Measurements from ENCODE around the gene PSMC3.

Gene PSMC3

DNA sequence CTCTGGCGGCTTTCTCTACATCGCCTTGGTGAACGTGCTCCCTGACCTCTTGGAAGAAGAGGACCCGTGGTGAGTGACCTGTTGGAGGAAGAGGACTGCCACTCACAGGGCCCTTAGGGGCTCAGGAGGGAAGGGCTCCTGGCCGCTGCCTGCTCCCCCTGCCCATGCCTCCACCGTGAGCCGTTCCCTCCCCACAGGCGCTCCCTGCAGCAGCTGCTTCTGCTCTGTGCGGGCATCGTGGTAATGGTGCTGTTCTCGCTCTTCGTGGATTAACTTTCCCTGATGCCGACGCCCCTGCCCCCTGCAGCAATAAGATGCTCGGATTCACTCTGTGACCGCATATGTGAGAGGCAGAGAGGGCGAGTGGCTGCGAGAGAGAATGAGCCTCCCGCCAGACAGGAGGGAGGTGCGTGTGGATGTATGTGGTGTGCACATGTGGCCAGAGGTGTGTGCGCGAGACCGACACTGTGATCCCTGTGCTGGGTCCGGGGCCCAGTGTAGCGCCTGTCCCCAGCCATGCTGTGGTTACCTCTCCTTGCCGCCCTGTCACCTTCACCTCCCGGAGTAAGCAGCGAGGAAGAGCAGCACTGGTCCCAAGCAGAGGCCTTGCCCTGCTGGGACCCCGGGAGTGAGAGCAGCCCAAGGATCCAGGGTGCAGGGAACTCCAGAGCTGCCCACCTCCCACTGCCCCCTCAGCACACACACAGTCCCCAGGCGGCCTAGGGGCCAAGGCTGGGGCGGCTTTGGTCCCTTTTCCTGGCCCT lies 11.0 kb downstream of the PSMC3 start:
- TF ChIP-seq, protein P1, sequence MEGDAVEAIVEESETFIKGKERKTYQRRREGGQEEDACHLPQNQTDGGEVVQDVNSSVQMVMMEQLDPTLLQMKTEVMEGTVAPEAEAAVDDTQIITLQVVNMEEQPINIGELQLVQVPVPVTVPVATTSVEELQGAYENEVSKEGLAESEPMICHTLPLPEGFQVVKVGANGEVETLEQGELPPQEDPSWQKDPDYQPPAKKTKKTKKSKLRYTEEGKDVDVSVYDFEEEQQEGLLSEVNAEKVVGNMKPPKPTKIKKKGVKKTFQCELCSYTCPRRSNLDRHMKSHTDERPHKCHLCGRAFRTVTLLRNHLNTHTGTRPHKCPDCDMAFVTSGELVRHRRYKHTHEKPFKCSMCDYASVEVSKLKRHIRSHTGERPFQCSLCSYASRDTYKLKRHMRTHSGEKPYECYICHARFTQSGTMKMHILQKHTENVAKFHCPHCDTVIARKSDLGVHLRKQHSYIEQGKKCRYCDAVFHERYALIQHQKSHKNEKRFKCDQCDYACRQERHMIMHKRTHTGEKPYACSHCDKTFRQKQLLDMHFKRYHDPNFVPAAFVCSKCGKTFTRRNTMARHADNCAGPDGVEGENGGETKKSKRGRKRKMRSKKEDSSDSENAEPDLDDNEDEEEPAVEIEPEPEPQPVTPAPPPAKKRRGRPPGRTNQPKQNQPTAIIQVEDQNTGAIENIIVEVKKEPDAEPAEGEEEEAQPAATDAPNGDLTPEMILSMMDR (IDR thresholded peaks at IDR 0.05; ENCODE audit: low read depth, low read length, poor library complexity, severe bottlenecking), result no peak
- no peak for TF ChIP-seq EZH2phosphoT487 (IDR thresholded peaks at IDR 0.05; ENCODE audit: borderline replicate concordance, low read length)

DNA sequence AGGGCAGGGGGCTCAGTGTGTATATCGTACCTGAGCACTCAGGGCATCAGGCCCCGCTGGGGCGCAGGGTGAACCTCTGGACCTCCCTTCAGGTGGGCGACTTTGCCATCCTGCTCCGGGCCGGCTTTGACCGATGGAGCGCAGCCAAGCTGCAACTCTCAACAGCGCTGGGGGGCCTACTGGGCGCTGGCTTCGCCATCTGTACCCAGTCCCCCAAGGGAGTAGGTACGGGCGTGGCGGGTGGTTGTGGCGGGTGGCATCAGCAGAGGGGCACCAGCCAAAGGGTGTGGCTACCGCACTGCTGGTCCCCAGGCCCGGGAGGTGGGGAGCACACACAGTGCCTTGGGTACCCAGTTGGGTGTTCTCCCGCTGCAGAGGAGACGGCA lies 11.6 kb downstream of the PSMC3 start:
- peaks cover 28% of the 10 kb centered on the region for H3K36me3 ChIP-seq (ENCODE audit: control insufficient read depth, low read length)
- H3K79me2 ChIP-seq (ENCODE audit: control insufficient read depth, low read length), result no peaks in the 10 kb centered on the region
- H3F3A ChIP-seq (ENCODE audit: control insufficient read depth, insufficient read depth), result 0 out of 2 replicates have a peak, but pooled peaks cover 2% of the 10 kb centered on the region
- H3K4me3 ChIP-seq (ENCODE audit: low read length), result no peak overlapping the region
- H3K4me1 ChIP-seq (ENCODE audit: control insufficient read depth, low read length), result no peaks in the 10 kb centered on the region
- TF ChIP-seq EZH2phosphoT487 (IDR thresholded peaks at IDR 0.05; ENCODE audit: borderline replicate concordance, low read length), result no peak
- TF ChIP-seq, protein P1 (IDR thresholded peaks at IDR 0.05; ENCODE audit: low read depth, low read length, poor library complexity, severe bottlenecking), result no peak
- no peak overlapping the region for H3K4me2 ChIP-seq (ENCODE audit: low read length)
- H3K27me3 ChIP-seq (ENCODE audit: control insufficient read depth, low read length), result no peaks in the 10 kb centered on the region
- no peaks in the 10 kb centered on the region for H4K20me1 ChIP-seq (ENCODE audit: control insufficient read depth, insufficient read depth, low read depth, low read length)
- no peaks in the 10 kb centered on the region for H3K9me2 ChIP-seq (replicated peaks; ENCODE audit: control insufficient read depth, low read length)
- no peaks in the 10 kb centered on the region for H3K9me3 ChIP-seq (ENCODE audit: control insufficient read depth, insufficient read depth, low read length)
- no peak overlapping the region for H3K27ac ChIP-seq (ENCODE audit: low read depth, low read length)

More for the DNA sequence above, 11.0 kb downstream of the PSMC3 start:
- H3K9me3 ChIP-seq (ENCODE audit: control insufficient read depth, insufficient read depth, low read length), result no peaks in the 10 kb centered on the region
- H3K27ac ChIP-seq (ENCODE audit: low read depth, low read length), result no peak overlapping the region
- H3K36me3 ChIP-seq (ENCODE audit: control insufficient read depth, low read length), result peaks cover 34% of the 10 kb centered on the region
- no peaks in the 10 kb centered on the region for H4K20me1 ChIP-seq (ENCODE audit: control insufficient read depth, insufficient read depth, low read depth, low read length)
- no peaks in the 10 kb centered on the region for H3K4me1 ChIP-seq (ENCODE audit: control insufficient read depth, low read length)
- no peak overlapping the region for H3K4me3 ChIP-seq (ENCODE audit: low read length)
- H3K79me2 ChIP-seq (ENCODE audit: control insufficient read depth, low read length), result no peaks in the 10 kb centered on the region
- no peak overlapping the region for H3K4me2 ChIP-seq (ENCODE audit: low read length)
- H3K9me2 ChIP-seq (replicated peaks; ENCODE audit: control insufficient read depth, low read length), result no peaks in the 10 kb centered on the region
- H3F3A ChIP-seq (ENCODE audit: control insufficient read depth, insufficient read depth), result 0 out of 2 replicates have a peak, but pooled peaks cover 2% of the 10 kb centered on the region
- H3K27me3 ChIP-seq (ENCODE audit: control insufficient read depth, low read length), result no peaks in the 10 kb centered on the region

DNA sequence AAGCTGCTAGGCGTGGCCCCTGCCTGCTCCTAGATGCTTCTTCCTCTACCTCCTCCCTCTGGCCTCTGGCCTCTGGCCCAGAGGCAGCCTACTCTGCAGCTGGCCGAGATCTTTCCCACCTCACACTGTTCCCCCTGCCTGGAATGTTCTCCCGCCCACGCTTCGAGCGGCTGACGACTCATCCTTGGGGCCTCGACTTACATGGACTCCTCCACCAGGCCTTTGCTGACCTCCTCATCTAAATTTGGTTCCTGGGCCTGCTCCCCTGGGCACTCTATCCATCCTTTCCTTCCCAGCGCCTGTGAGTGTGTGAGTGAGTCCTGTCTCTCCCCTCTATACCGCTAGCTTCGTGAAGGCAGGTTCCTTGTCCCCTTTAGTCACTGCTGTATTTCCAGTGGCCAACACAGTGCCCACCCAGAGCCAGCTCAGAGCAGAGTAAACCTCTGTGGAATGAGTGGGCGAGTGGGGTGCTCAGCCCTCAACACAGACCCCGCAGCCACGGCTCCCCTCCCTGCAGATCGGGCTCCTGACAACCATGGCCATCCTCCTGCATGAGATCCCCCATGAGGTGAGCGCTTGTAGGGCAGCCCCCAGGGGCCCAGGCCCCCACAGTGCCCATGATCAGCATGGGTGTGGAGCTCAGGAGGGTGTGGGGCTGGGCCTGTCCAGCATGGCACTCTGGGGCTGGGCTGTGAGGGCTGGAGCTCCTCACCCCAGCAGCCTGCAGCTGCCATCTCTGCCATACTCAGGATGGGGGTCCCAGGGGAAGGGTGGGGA lies 12.1 kb downstream of the PSMC3 start:
- H3K79me2 ChIP-seq (ENCODE audit: control insufficient read depth, low read length), result no peaks in the 10 kb centered on the region
- H3K27me3 ChIP-seq (ENCODE audit: control insufficient read depth, low read length), result no peaks in the 10 kb centered on the region
- no peaks in the 10 kb centered on the region for H4K20me1 ChIP-seq (ENCODE audit: control insufficient read depth, insufficient read depth, low read depth, low read length)
- no peak overlapping the region for H3K4me3 ChIP-seq (ENCODE audit: low read length)
- TF ChIP-seq EZH2phosphoT487 (IDR thresholded peaks at IDR 0.05; ENCODE audit: borderline replicate concordance, low read length), result no peak
- TF ChIP-seq, protein P1 (IDR thresholded peaks at IDR 0.05; ENCODE audit: low read depth, low read length, poor library complexity, severe bottlenecking), result no peak
- no peaks in the 10 kb centered on the region for H3K9me2 ChIP-seq (replicated peaks; ENCODE audit: control insufficient read depth, low read length)
- H3K4me1 ChIP-seq (ENCODE audit: control insufficient read depth, low read length), result peaks cover 6% of the 10 kb centered on the region
- H3K27ac ChIP-seq (ENCODE audit: low read depth, low read length), result no peak overlapping the region
- peaks cover 25% of the 10 kb centered on the region for H3K36me3 ChIP-seq (ENCODE audit: control insufficient read depth, low read length)
- H3F3A ChIP-seq (ENCODE audit: control insufficient read depth, insufficient read depth), result 0 out of 2 replicates have a peak, but pooled peaks cover 2% of the 10 kb centered on the region
- H3K9me3 ChIP-seq (ENCODE audit: control insufficient read depth, insufficient read depth, low read length), result no peaks in the 10 kb centered on the region
- H3K4me2 ChIP-seq (ENCODE audit: low read length), result no peak overlapping the region
